Measurements from ENCODE around the gene ZNF362.

DNA sequence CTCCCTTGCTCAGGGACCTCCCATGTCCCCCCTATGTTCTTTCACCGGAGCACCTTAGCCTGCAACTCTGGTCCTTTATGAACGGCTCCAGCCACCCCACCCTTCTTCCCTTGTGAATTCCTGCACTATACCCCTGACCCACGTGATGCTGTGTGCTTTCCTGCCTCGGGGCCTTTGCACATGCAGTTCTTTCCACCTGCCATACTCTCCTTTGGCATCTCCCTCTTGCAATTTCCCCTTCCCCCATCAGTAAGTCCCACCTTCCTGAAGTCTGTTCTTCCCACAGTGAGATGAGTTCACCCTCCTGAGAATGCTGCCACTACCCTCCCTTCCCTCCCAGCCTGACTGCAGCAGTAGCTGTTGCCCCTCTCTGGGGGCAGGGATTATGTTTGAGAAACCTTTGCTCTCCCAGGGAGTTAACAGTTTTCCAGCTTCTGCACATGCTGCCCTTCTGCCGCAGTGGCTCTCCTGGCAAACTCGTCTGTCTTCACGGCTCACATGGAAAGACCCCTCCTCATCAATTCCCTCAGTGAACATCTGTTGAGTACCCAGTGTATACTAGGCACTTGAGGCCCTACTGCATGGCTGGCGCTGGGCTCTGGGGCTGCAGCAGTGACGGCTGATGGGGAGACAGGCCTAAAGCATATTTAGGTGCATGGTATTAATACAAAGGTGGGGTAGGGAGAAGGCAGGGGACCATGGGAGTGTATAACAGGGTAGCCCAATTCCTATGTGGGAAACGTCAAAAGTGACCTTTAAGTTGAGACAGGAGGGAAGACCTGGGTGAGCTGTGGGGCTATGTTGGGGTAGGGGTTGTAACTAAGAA lies 9.7 kb downstream of the ZNF362 start:
- TF ChIP-seq, protein P1, sequence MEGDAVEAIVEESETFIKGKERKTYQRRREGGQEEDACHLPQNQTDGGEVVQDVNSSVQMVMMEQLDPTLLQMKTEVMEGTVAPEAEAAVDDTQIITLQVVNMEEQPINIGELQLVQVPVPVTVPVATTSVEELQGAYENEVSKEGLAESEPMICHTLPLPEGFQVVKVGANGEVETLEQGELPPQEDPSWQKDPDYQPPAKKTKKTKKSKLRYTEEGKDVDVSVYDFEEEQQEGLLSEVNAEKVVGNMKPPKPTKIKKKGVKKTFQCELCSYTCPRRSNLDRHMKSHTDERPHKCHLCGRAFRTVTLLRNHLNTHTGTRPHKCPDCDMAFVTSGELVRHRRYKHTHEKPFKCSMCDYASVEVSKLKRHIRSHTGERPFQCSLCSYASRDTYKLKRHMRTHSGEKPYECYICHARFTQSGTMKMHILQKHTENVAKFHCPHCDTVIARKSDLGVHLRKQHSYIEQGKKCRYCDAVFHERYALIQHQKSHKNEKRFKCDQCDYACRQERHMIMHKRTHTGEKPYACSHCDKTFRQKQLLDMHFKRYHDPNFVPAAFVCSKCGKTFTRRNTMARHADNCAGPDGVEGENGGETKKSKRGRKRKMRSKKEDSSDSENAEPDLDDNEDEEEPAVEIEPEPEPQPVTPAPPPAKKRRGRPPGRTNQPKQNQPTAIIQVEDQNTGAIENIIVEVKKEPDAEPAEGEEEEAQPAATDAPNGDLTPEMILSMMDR (conservative IDR thresholded peaks at IDR 0.05) = no peak
- TF ChIP-seq ZFX (IDR thresholded peaks at IDR 0.05) = no peak
